ENCODE results near the gene TRPM3.
A peak's percentile ranks its signal among the peaks of the same experiment; 100 is the strongest.

TRPM3 gene

GRCh38 chr9:70880535-70880934, 240.9 kb downstream of the TRPM3 start:
- peak; percentile 3 to 27 for DNase-seq

- no peak for DNase-seq
Measured at GRCh38 chr9:70878576-70878975, 242.8 kb downstream of the TRPM3 start.

- no peak for DNase-seq
Measured at GRCh38 chr9:70874451-70874850, 247.0 kb downstream of the TRPM3 start.

- DNase-seq: no peak
Measured at GRCh38 chr9:70873506-70873905, 247.9 kb downstream of the TRPM3 start.

GRCh38 chr9:70868661-70869652, 252.5 kb downstream of the TRPM3 start:
- no peak for DNase-seq

- DNase-seq: no peak
Measured at GRCh38 chr9:70868041-70868440, 253.4 kb downstream of the TRPM3 start.

GRCh38 chr9:70865471-70865870, 255.9 kb downstream of the TRPM3 start:
- DNase-seq: no peak

- no peak for DNase-seq
Measured at GRCh38 chr9:70861797-70862196, 259.6 kb downstream of the TRPM3 start.

- DNase-seq: no peak
Measured at GRCh38 chr9:70861376-70861775, 260.0 kb downstream of the TRPM3 start.

GRCh38 chr9:70859694-70860093, 261.7 kb downstream of the TRPM3 start:
- DNase-seq: no peak

GRCh38 chr9:70856411-70856810, 265.0 kb downstream of the TRPM3 start:
- no peak for DNase-seq

GRCh38 chr9:70852711-70853240, 268.6 kb downstream of the TRPM3 start:
- no peak for DNase-seq

GRCh38 chr9:70840266-70840665, 281.2 kb downstream of the TRPM3 start:
- no peak for DNase-seq

GRCh38 chr9:70835323-70835722, 286.1 kb downstream of the TRPM3 start:
- no peak for DNase-seq

- DNase-seq: no peak
Measured at GRCh38 chr9:70832492-70832891, 288.9 kb downstream of the TRPM3 start.

- no peak for DNase-seq
Measured at GRCh38 chr9:70830618-70831017, 290.8 kb downstream of the TRPM3 start.

GRCh38 chr9:70829591-70830265, 291.7 kb downstream of the TRPM3 start:
- DNase-seq: no peak

GRCh38 chr9:70826562-70826961, 294.9 kb downstream of the TRPM3 start:
- no peak for DNase-seq

GRCh38 chr9:70823284-70823683, 298.1 kb downstream of the TRPM3 start:
- DNase-seq: no peak

- DNase-seq: no peak
Measured at GRCh38 chr9:70817311-70817710, 304.1 kb downstream of the TRPM3 start.

GRCh38 chr9:70816891-70817290, 304.5 kb downstream of the TRPM3 start:
- no peak for DNase-seq

- no peak for DNase-seq
Measured at GRCh38 chr9:70816316-70816715, 305.1 kb downstream of the TRPM3 start.

- no peak for DNase-seq
Measured at GRCh38 chr9:70814597-70814996, 306.8 kb downstream of the TRPM3 start.

GRCh38 chr9:70813141-70813540, 308.3 kb downstream of the TRPM3 start:
- no peak for DNase-seq

All from NCI-H526 (cell line).